ENCODE measurements around the gene OGDHL. TPM values are rescaled to one million over a fixed set of nuclear protein-coding genes. Genes with fewer than 3 reads are reported as not detected.

OGDHL gene
- total RNA-seq, 4 donors from 2014 or later, result 0.13 to 0.20 TPM; not detected in 2

DNA sequence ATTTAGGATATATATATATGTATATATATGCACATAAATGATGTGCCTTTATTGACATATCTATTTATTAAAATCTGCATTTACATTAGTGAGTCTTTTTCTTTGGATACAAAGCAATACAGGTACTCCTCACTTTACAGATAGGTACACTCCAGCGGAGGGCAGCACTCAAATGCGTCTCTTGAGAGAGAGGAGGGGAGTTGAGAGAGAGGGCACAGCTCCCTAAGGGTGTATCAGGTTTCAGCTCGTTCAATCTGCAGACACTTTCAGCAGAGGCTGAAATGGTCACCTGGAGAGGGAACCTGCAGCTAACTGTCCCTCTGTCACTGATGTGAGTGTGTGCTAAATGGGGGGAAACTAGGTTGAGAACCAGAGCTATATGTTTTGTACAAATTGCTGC is 61.1 kb downstream of the OGDHL start:
- TF ChIP-seq CTCF (IDR thresholded peaks at IDR 0.05 in 4 of 5, conservative IDR thresholded peaks at IDR 0.05 in 1 of 5) (no peak), POLR2A (IDR thresholded peaks at IDR 0.05) (no peak)
- no peak for DNase-seq
- H3K27me3 ChIP-seq, result no peaks in the 10 kb centered on the region
- intact Hi-C loops (cut with DNase I; ENCODE audit: low total_unique reads), result no loop called here
- H3K4me1 ChIP-seq, result no peaks in the 10 kb centered on the region
- in situ Hi-C loops (cut with MboI; ENCODE audit: low sequenced_read_pairs in 4 of 4), result no loop called here
- H3K9me3 ChIP-seq, result no peaks in the 10 kb centered on the region
- no peak for ATAC-seq
- no peak overlapping the region for H3K27ac ChIP-seq
- H3K36me3 ChIP-seq, result no peaks in the 10 kb centered on the region
- H3K4me3 ChIP-seq, result no peak overlapping the region

GRCh38 chr10:49700211-49700610 is 61.9 kb downstream of the OGDHL start:
- H3K36me3 ChIP-seq, result no peaks in the 10 kb centered on the region
- no peak overlapping the region for H3K27ac ChIP-seq
- no peak for DNase-seq
- H3K4me1 ChIP-seq, result no peaks in the 10 kb centered on the region
- ATAC-seq, result no peak
- no peak overlapping the region for H3K4me3 ChIP-seq
- intact Hi-C loops (cut with DNase I; ENCODE audit: low total_unique reads) (no loop called here), in situ Hi-C loops (cut with MboI; ENCODE audit: low sequenced_read_pairs in 4 of 4) (no loop called here)
- TF ChIP-seq CTCF (IDR thresholded peaks at IDR 0.05 in 4 of 5, conservative IDR thresholded peaks at IDR 0.05 in 1 of 5) (no peak), POLR2A (IDR thresholded peaks at IDR 0.05) (no peak)
- no peaks in the 10 kb centered on the region for H3K27me3 ChIP-seq
- H3K9me3 ChIP-seq, result no peaks in the 10 kb centered on the region

GRCh38 chr10:49698679-49699078 is 63.4 kb downstream of the OGDHL start:
- Histone ChIP-seq H3K9me3 (no peaks in the 10 kb centered on the region), H3K36me3 (no peaks in the 10 kb centered on the region), H3K4me3 (no peak overlapping the region), H3K27me3 (peaks cover 0 to under 1% (median 0%) of the 10 kb centered on the region in 3 donors), H3K27ac (no peak overlapping the region), H3K4me1 (no peaks in the 10 kb centered on the region)
- ATAC-seq (no peak), DNase-seq (no peak)
- TF ChIP-seq CTCF (IDR thresholded peaks at IDR 0.05 in 4 of 5, conservative IDR thresholded peaks at IDR 0.05 in 1 of 5), result no peak
- no peak for TF ChIP-seq POLR2A (IDR thresholded peaks at IDR 0.05)
- intact Hi-C loops (cut with DNase I; ENCODE audit: low total_unique reads), result no loop called here
- in situ Hi-C loops (cut with MboI; ENCODE audit: low sequenced_read_pairs in 4 of 4), result no loop called here

DNA sequence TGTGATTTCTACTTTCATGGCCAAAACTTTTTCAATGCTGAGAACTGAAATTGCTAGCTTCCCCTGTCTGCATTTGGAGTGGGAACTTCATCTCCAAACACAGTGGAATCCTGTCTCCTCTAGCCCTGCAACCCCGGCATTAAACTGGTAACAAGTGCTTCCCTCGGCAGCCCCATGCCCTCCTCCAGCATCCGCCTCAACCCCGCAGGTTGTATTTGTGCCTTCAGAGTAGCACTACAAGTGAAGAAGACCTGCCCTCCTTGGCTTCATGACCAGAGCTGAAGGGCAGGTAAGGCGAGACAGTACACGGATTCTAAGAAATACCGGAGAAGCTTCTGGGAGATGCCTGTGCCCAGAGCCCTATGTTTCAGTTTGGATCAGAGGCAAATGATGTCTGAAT is 65.8 kb downstream of the OGDHL start:
- no peak for TF ChIP-seq POLR2A (IDR thresholded peaks at IDR 0.05)
- no peak for TF ChIP-seq CTCF (IDR thresholded peaks at IDR 0.05 in 4 of 5, conservative IDR thresholded peaks at IDR 0.05 in 1 of 5)
- Histone ChIP-seq H3K27me3 (peaks cover 0 to 8% (median 7%) of the 10 kb centered on the region in 3 donors), H3K4me3 (no peak overlapping the region), H3K36me3 (no peaks in the 10 kb centered on the region), H3K27ac (no peak overlapping the region), H3K4me1 (no peaks in the 10 kb centered on the region), H3K9me3 (no peaks in the 10 kb centered on the region)
- ATAC-seq (no peak), DNase-seq (no peak)
- in situ Hi-C loops (cut with MboI; ENCODE audit: low sequenced_read_pairs in 4 of 4), result no loop called here
- intact Hi-C loops (cut with DNase I; ENCODE audit: low total_unique reads), result no loop called here

DNA sequence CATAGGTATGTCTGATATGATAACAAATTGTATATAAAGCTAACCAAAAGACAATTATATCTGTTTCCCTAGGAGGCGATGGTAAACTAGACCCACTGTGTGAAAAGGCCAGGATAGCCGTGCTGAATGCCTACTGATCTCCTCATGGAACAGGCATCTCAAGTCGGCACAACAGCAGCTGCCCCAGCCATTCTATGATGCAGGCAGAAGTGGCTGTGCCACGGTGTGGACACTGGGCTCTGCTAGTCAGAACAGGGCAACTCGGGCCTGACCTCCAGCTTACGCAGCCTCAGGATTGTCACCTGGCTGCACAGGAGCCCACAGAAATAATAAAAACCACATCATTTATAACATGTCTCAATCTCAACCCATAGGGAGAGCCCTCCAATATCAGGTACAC is 67.7 kb downstream of the OGDHL start:
- Histone ChIP-seq H3K27ac (no peak overlapping the region), H3K9me3 (no peaks in the 10 kb centered on the region), H3K4me1 (no peaks in the 10 kb centered on the region), H3K4me3 (no peak overlapping the region), H3K27me3 (peaks cover 0 to 11% (median 8%) of the 10 kb centered on the region in 3 donors), H3K36me3 (no peaks in the 10 kb centered on the region)
- intact Hi-C loops (cut with DNase I; ENCODE audit: low total_unique reads) (no loop called here), in situ Hi-C loops (cut with MboI; ENCODE audit: low sequenced_read_pairs in 4 of 4) (no loop called here)
- no peak for DNase-seq
- ATAC-seq, result no peak
- TF ChIP-seq POLR2A (IDR thresholded peaks at IDR 0.05) (no peak), CTCF (IDR thresholded peaks at IDR 0.05 in 4 of 5, conservative IDR thresholded peaks at IDR 0.05 in 1 of 5) (no peak)
